Posterior cingulate gyrus (tissue), 11 donors: ENCODE results near the gene SEC24D.
"Not testable (repeated sequence)": the region's sequence is repeated elsewhere in the genome, so short reads cannot be mapped to it uniquely, and the experiment has no call there.

Experiments
- DNase-seq, 10 donors: peaks; one replicate each; pipeline versions ENCODE4 v3.0.0 to v3.0.0-alpha.2; 2020 to 2021; ENCODE audit warnings: mixed read lengths in 3 of 10
- intact Hi-C: fragments of 100-400 bp; cut with DNase I; formaldehyde crosslinking; loops from one replicate; pipeline ENCODE4 v1.15.1; 2023

SEC24D gene, protein sequence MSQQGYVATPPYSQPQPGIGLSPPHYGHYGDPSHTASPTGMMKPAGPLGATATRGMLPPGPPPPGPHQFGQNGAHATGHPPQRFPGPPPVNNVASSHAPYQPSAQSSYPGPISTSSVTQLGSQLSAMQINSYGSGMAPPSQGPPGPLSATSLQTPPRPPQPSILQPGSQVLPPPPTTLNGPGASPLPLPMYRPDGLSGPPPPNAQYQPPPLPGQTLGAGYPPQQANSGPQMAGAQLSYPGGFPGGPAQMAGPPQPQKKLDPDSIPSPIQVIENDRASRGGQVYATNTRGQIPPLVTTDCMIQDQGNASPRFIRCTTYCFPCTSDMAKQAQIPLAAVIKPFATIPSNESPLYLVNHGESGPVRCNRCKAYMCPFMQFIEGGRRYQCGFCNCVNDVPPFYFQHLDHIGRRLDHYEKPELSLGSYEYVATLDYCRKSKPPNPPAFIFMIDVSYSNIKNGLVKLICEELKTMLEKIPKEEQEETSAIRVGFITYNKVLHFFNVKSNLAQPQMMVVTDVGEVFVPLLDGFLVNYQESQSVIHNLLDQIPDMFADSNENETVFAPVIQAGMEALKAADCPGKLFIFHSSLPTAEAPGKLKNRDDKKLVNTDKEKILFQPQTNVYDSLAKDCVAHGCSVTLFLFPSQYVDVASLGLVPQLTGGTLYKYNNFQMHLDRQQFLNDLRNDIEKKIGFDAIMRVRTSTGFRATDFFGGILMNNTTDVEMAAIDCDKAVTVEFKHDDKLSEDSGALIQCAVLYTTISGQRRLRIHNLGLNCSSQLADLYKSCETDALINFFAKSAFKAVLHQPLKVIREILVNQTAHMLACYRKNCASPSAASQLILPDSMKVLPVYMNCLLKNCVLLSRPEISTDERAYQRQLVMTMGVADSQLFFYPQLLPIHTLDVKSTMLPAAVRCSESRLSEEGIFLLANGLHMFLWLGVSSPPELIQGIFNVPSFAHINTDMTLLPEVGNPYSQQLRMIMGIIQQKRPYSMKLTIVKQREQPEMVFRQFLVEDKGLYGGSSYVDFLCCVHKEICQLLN

DNA sequence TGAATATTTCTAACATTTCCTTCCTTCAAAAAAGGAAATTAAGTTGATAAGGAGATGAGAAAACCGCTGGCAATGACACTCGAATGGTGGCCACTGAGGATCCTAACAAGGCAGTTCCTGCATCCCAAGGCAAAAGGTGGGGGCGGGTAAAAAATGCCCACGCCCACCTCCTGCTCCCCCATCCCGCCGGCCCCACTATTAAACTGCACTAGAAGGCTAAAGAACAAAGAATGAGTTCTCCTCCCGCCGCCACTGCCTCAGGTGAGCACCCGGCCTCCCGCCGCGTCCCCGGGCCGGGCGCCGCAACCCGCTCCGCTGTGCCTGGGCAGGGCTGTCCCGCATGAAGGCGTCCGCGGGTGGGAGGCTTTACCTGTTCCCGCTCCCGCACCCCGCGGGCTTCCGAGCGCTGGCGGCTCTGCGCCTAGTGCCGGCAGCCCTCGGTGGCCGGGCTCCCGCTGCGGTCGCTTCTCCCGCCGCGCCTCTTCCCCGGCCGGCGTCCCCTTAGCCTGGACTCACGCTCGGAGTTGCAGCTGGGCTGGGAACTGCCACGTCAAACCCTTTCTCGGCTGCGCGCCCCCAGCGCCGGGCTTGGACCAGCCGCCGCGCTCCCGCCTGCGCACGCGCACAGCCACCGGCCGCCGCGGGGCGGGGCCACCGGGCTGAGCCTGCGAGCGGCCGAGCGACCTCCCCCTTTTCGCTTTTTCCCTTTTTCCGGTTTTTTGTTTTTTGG is at the start of gene SEC24D:
SEC24D (minus strand) TSS at position 556 of the 730 bp plus-strand sequence. CDS start 2,430 bp downstream, outside the sequence.
- intact Hi-C loops, result no loop called here
- DNase-seq, result peak; percentile 69 to 98 (median 80)

DNA sequence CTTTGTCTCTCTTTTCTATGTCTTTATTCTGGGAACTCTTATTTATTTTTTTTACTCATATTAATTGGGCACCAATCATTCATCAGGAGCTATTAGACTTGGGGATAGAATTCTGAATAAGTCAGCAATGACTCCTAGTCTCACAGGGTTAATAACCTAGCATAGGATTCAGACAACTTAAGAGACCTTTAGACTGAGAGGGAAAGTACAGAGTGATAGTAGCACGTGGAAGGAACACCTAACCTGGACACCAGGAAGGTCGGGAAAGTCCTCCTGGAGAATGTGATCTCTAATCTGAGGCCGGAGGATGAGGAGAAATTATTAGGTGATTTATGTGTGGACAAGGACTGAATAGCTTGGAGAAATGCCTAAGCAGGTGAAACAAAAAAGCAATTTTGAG is 48.8 kb upstream of the SEC24D start:
- no peak for DNase-seq
- intact Hi-C loops, result no loop called here

DNA sequence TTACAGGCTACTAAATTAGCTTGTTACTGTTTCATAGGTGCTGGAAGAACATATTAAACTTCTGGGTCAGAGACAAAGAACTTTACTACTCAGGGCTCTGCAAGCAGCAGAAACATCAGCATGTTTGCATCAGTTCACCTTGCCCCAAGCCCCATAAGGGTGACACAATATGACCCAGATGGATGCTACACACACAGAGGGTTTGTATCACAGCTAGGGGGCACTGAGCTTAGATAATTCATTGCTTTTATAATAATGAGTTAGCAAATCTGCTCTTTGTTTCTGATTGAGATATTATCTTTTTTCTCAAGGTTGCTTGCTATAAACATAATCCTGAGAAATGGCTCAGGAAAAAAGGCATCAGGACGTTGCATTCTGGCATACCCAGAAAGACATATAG is 47.9 kb upstream of the SEC24D start:
- DNase-seq, result no peak
- intact Hi-C loops, result no loop called here

DNA sequence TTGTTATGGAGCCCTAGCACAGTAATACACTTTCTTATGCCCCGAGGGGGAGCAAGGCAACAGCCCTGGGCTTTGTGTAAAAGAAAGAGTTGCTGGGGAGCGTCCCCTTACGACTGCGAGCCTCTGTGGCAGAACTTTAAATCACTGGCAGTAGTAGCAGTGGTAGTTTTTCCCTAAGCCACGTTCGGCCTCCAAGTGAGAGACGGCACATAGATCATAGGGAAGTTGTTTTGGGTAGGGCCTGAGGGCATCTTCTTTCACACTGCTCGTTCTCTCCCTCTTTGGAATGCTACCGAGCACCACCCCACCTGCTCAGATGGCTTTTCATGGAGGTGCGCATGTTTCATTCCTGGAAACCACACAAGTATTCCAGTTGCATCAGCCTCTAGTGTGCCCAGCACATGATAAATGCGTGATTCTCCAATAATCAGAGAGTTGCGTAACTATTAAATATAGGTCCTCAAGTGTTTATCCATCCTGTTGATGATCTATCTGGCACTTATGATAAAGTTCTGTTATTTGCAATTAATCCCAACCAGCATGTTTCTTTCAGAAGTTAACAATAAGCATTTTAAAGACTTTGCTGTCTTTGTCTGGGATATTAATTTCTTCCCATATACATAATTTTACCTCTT is 45.7 kb upstream of the SEC24D start:
- no peak for DNase-seq
- intact Hi-C loops, result no loop called here

DNA sequence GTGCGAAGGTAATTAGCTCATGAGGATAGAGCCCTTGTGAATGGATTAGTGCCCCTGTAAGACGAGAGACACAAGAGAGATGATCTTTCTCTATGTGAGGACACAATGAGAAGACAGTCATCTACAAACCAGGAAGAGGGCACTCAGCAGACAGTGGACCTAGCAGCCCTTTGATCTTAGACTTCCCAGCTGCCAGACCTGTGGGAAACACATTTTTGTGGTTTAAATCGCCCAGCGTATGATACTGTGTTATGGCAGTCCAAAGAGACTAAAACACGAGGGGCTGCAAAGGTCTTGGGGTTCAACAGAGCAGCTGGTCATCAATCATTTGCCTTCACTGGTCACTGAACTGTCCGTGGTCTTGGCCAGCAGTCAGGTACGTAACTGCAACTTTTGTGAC is 43.5 kb upstream of the SEC24D start:
- no peak for DNase-seq
- intact Hi-C loops, result no loop called here

DNA sequence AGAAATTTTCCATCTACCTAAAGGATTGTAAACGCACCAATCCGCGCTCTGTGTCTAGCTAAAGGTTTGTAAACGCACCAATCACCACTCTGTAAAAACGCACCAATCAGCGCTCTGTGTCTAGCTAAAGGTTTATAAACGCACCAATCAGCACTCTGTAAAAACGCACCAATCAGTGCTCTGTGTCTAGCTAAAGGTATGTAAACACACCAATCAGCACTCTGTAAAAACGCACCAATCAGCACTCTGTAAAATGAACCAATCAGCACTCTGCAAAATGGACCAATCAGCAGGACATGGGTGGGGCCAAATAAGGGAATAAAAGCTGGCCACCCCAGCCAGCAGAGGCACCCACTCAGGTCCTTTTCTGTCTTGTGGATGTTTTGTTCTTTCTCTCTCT is 42.6 kb upstream of the SEC24D start:
- DNase-seq, intact Hi-C loops: not testable (repeated sequence)

DNA sequence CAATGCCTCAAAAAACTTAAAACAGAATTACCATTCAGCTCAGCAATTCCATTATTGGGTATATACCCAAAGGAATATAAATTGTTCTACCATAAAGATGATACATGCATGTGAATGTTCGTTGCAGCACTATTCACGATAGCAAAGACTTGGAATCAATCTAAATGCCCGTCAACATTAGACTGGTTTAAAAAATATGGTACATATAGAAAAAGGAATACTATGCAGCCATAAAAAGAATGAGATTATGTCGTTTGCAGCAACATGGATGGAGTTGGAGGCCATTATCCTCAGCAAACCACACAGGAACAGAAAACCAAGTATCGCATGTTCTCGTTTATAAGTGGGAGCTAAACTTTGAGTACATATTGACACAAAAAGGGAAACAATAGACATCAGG is 41.9 kb upstream of the SEC24D start:
- intact Hi-C loops, result no loop called here
- DNase-seq, result no peak

DNA sequence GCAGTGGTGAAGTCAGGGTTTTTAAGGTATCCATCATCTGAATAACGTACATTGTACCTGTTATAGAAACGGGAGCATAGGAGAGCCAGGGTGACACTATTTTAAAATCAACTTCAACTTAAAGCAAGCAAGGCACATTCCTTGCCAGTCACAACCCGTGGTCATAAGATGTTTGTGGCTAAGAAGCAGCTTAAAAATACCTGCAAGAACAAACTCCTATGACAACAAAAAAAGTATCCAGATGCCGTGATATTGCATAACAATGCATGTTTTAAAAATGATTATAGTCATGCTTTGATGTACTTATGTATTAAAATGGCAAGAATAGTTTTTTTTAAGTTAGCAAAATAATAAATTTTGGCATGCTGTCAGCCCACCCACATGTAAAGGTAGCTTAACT is 36.3 kb upstream of the SEC24D start:
- intact Hi-C loops, result no loop called here
- DNase-seq, result no peak

DNA sequence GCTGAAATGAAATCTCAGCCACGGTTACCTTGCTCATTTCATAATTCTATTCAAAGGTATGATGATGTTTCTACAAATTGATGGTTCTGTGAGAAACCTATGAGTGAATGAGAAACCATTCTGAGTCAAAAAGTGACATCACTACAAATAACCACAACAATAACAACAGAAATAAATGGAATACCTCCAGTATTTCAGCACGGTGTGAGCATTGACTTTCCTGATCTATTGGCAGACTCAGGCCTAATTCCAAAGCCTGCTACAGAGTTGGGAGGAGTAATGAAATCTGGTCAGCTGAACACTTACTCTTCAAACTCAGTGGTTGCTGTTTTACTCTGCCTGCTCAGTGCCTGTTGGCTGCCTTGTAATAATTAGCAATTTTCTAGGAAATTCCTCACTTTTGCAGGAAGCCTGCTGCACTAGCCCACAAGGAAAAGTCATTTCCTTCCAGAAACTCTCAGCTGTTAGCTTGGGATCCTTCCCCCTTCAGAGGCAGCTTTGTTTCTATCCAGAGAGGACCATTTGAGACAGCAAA is 33.9 kb upstream of the SEC24D start:
- intact Hi-C loops, result no loop called here
- DNase-seq, result no peak

DNA sequence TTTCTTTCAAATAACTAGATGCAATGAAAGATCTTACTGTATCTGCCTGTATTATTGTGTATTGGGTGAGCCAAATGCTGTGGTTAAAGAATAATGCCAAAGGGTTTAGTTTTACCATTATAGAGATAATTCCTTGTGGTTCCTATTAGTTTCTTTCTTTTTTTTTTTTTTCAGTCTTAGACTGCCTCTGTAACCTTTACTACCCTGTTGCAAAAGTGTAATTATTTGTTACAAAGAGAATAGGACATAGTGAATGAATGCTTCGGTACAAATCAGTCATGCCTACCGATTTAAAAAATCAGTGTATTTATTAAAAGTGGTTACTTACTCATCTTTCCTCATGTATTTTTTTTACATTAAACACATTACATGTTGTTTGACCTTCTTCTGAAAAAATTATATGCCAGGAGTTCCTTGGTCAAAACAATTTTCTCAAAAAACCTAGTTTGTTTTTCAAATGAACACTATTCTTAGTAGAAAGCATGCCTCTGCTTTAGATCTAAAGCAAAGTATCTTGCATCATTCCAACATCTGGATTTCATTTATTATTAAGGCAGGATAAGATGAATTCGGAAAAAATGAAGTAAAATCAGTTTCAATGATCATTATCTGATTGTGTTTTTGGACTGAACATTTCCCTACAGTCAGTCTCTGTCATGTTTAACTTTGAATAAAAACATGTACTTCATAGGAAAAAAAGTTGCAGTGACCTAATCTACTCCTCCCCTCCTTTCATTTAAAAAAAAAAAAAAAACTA is 31.6 kb upstream of the SEC24D start:
- DNase-seq, result no peak
- intact Hi-C loops, result no loop called here

DNA sequence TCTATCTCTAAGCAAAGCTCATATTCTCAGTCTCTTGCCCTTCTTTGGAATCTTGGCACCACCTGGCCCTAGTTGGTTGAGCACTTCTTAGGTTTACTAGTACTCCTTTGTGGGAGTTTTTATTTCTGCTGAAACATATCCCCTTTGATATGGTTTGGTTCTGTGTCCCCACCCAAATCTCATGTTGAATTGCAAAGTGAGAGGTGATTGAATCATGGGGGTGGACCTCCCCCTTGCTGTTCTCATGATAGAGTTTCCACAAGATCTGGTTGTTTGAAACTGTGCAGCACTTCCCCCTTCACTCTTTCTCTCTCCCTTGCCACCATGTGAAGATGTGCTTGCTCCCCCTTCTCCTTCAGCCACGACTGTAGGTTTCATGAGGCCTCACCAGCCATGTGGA is 30.5 kb upstream of the SEC24D start:
- DNase-seq, result no peak
- intact Hi-C loops, result no loop called here

DNA sequence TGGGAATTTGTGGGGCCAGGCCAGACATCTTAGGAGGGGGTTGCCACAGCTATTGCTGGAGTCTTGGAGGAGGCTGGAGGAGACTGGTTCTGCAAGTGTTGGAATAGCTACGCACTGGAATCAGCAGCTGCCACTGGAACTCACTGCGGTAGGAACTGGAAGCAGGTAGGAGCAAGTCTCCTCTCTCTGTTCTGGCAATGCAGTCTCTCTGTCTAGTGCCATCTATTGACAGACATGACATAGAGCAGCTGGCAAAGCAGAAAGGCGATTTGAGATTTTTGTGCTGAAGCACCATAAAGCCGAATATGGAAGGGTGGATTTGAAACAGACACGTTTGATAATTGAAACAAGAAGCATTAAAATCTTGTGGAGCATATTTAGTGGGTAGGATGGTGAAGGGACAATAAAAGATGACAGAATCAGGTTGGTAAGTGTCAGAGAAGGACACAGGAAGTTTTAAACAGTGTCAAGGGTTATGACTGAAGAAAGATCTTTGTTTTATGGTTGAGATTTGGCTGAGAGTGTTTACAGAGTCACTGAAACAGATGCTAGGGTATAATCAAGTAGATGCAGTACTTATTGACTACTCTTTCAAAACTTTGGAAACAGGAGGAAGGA is 29.3 kb upstream of the SEC24D start:
- DNase-seq, result no peak
- intact Hi-C loops, result no loop called here

DNA sequence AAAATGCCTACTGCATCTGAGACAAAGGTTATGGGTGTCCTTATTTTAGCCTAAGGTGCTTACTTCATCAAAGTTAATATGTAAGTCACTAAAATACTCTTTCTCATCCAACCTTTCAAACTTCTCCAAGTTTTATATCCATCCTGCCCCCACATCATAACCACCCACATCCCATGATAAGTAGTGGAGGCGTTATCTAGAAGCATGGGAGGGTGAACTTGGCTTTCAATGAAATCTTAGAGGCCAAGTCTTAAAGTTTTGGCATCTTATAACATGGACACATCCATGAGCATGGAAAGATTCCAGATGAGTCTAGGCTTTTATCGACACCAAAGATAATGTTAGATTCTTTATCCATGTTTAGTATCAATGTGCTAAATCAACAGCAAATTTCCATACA is 22.9 kb upstream of the SEC24D start:
- intact Hi-C loops, result no loop called here
- DNase-seq, result no peak

DNA sequence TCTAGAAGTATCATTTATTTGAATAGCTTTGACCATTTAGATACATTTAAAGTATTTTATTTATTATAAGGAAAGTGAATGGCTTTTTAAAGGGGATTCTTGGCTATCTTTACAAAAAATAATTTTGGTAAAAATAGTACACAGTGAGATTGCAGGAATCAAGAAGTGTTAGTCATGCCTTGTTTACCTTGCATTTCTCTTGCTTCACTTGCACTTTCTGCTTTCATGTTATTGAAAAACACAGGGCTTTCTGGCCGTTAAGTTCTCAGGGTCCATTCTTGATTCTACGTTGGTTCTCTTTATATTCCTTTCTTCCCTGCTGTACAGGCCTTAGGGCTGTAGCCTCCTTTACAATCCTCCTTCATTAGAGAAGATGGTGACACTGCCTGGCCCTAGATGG is 21.8 kb upstream of the SEC24D start:
- DNase-seq, result no peak
- intact Hi-C loops, result no loop called here

DNA sequence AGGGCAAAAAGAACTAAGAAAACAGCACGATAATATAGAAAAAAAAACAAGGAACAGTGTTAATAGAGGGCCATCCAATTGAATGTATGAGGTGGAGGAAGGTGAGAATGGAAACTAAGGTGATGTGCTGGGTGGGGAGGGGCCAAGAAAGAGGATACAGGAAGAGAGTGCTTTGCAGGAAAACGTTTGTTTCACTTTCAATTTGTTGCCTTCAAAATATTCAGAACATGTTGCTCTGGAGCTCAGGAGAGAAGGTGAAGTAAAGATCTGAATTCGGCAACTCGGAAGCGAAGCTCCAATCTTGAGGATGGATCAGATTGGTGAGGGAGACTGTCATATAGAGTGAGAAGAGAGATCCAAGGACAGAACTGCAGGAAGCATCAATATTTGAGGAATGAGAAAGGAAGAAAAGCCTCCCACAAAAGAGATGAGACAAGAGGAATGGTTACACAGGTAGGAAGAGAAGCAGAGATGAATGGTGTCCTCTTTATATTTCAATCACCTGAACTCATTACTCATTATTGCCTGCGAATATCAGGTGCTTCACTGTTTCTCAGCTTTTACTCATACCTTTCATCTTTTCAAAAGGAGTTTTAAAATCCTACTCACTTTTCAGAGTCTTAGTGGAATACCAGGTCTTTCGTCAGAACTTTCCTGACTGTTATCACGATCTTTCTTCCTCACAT is 14.7 kb upstream of the SEC24D start:
- no peak for DNase-seq
- intact Hi-C loops, result no loop called here

DNA sequence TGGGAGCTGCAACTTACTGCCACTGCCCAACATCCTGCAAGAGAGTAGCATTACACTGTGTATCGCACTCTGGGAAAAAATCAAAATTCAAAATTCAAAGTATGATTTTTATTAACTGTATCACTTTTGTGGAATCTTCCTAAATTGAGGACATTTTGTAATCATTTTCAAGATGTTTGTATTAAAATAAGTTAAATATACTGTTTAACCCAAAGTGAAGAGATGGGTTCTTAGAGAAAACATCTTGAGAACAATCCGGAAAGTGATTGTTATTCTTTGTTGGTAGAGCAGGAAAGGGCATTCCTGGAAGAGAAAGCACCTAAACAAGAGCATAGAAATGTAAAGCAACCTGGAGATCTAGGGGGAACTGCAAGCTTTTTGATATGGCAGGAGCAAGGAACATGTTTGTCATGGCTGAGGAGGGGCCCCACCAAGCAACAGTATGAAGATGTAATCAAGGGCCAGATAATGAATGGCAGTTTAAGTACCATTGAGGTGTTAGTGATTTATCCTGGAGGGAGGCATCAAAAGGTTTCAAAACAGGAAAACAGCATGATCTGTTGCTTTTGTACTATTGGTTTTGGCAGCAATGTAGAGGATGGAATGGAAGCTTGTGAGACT is 14.1 kb upstream of the SEC24D start:
- intact Hi-C loops, result no loop called here
- DNase-seq, result no peak

DNA sequence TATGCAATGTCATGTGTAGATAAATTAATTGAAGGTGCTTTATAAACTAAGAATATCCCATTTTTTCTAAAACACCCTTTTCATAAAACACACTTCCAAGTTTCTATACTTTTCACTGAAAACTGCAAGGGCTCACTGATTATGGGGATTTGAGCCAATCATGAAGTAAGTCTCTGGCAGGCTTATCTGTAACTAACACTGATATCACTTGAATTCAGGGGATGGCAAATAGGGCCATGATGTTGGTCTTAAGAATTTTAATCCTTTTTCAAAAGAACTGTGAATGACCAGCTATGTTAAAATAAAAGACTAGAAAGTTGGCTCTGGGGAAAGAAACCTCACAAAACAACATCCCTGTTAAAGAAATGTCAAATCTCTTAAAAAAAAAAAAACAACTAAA is 13.0 kb upstream of the SEC24D start:
- no peak for DNase-seq
- intact Hi-C loops, result no loop called here

DNA sequence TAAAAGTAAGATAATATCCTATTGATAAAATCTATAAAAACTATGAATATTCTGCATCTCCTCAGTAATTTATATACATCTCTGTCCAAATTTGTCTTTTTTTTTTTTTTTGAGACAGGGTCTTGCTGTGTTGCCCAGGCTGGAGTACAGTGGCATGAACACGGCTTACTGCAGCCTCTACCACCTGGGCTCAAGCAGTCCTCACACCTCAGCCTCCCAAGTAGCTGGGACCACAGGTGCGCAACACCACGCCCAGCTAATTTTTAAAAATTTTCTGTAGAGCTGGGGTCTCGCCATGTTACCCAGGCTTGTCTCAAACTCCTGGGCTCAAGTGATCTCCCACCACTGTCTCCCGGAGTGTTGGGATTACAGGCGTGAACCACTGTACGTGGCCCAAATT is 12.3 kb upstream of the SEC24D start:
- no peak for DNase-seq
- intact Hi-C loops, result no loop called here
